NCI-H69 (cell line): ENCODE measurements around the gene PSAPL1.

Source experiments
- DNase-seq: peaks from one replicate; lab custom pipeline; 2025; lab: John Stamatoyannopoulos, UW

Gene PSAPL1

DNA sequence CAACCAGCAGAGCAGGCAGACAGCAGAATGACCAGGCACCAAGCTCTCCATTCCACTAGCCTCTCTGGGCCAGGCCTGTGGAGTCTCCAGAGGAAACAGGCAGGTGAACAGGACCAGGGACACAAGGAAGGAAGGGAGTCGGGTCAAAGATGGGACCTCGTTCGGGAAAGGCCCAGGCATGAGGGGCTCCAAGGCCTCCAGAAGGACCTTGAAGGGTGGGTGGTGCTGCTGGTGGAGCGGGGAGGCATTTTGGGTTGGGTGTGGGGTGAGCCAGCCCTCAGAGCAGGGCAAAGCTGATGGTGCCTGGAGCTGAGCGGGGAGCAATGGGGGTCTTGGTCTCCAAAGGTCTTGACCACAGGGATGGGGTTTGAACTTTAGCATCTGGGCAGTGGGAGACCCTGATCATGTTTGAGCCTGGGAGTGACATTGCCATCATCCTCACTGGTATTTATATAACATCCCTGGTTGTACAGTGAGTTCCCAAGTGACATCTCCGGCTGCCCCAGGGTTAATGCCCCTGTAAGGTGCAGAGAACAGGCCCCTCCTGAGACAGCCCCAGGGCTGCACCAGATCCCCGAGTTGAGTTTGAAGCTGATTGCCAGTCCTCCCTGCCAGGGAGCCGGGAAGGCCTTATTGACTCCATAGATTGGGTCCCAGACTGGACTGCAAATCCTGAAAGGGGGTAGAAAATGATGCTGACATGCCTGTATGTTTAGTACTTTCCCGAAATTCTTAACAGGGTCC lies 52.7 kb downstream of the PSAPL1 start:
- DNase-seq: no peak

GRCh38 chr4:7381221-7381889 lies 53.4 kb downstream of the PSAPL1 start:
- DNase-seq: no peak
